HepG2 (cell line): ENCODE data around the gene PRUNE1. TPM values are rescaled to one million over a fixed set of nuclear protein-coding genes. Genes with fewer than 3 reads are reported as not detected.
A peak's percentile ranks its signal among the peaks of the same experiment; 100 is the strongest.

Experiments
- AKAP8 ChIP-seq: sonication (generic); formaldehyde crosslinking; IDR thresholded peaks from 2 replicates; pipeline ENCODE4 v1.5.1; 2020; ENCODE audit warnings: mild to moderate bottlenecking, missing genetic modification reagents
- CENPX ChIP-seq: sonication (generic); formaldehyde crosslinking; IDR thresholded peaks from 2 replicates; pipeline ENCODE4 v1.9.0; 2021; ENCODE audit warnings: mild to moderate bottlenecking, missing genetic modification reagents, moderate library complexity
- EP300 ChIP-seq, 3 experiments: sonication (generic) in 1 of 3; formaldehyde crosslinking in 1 of 3; IDR thresholded peaks; 2 replicates each; pipeline versions ENCODE4 v1.5.1 to v1.6.1; 2011 to 2020; ENCODE audit warnings: low read depth in 2 of 3, low read length in 2 of 3, borderline replicate concordance in 1 of 3, improper control_type of control experiment in 1 of 3, mild to moderate bottlenecking in 1 of 3, missing genetic modification reagents in 1 of 3, moderate library complexity in 1 of 3
- HINFP ChIP-seq: sonication (generic); formaldehyde crosslinking; IDR thresholded peaks from 2 replicates; pipeline ENCODE4 v1.4.0; 2020; ENCODE audit warnings: low read depth, mild to moderate bottlenecking, missing genetic modification reagents
- IRF9 ChIP-seq: sonication (generic); formaldehyde crosslinking; IDR thresholded peaks from 2 replicates; pipeline ENCODE4 v1.8.0; 2022; ENCODE audit warnings: missing genetic modification reagents, mild to moderate bottlenecking, borderline replicate concordance
- LRRFIP1 ChIP-seq: sonication (generic); formaldehyde crosslinking; conservative IDR thresholded peaks from 2 replicates; pipeline ENCODE4 v1.4.0; 2020; ENCODE audit warnings: missing genetic modification reagents
- NCOA1 ChIP-seq: sonication (generic); formaldehyde crosslinking; IDR thresholded peaks from 2 replicates; pipeline ENCODE4 v1.9.0; 2021; ENCODE audit warnings: missing genetic modification reagents
- PCBP2 ChIP-seq: fragments of 200-400 bp; formaldehyde crosslinking; optimal IDR thresholded peaks from 2 replicates; pipeline ENCODE3; 2018; ENCODE audit warnings: low read length, low read depth; ENCODE audit not compliant: poor library complexity, severe bottlenecking
- RFXANK ChIP-seq: IDR thresholded peaks from 2 replicates; pipeline ENCODE4 v1.6.1; 2016
- SMAD1 ChIP-seq: sonication (generic); formaldehyde crosslinking; IDR thresholded peaks from 2 replicates; pipeline ENCODE4 v1.4.0; 2020; ENCODE audit warnings: missing genetic modification reagents, low read depth, mild to moderate bottlenecking, borderline replicate concordance
- SMC3 ChIP-seq: IDR thresholded peaks from 2 replicates; pipeline ENCODE4 v1.6.1; 2011; ENCODE audit warnings: low read length, improper control_type of control experiment
- ZBTB4 ChIP-seq: sonication (generic); formaldehyde crosslinking; IDR thresholded peaks from 2 replicates; pipeline ENCODE4 v1.4.0; 2020; ENCODE audit warnings: missing genetic modification reagents, mild to moderate bottlenecking, borderline replicate concordance
- ZNF574 ChIP-seq: sonication (generic); formaldehyde crosslinking; IDR thresholded peaks from 2 replicates; pipeline ENCODE4 v1.4.0; 2020; ENCODE audit warnings: missing genetic modification reagents
- ZNF776 ChIP-seq: sonication (generic); formaldehyde crosslinking; IDR thresholded peaks from 2 replicates; pipeline ENCODE4 v1.4.0; 2020; ENCODE audit warnings: mild to moderate bottlenecking, missing genetic modification reagents
- polyA plus RNA-seq, 8 experiments: library from polyadenylated mRNA; depleted of rRNA in 3 of 8; stranded (reverse) in 7 of 8; unstranded in 1 of 8; fragments of >200 nt; fragmentation: Illumina TruSeq in 4 of 8; extraction: Trizol in 4 of 8; gene quantifications; 2 replicates each; pipeline versions ENCODE4 v1.2.1 to v1.2.3, GENCODE V29; 2011 to 2016; ENCODE audit warnings: low read depth in 4 of 8, missing spikeins in 1 of 8, mixed read lengths in 1 of 8; ENCODE audit not compliant: insufficient read depth in 1 of 8
- total RNA-seq, 5 experiments: library from RNA; depleted of rRNA; stranded (reverse); fragments of >200 nt; fragmentation: Illumina TruSeq; extraction: Trizol; gene quantifications; 2 replicates each; pipeline ENCODE4 v1.2.3, GENCODE V29; 2016; ENCODE audit warnings: low read depth in 1 of 5

Gene PRUNE1
- total and polyA plus RNA-seq, 2 of the 13 experiments (the other 11 are each of a cell fraction or from before 2014, with no cell fraction given), result 19.0 to 31.9 TPM

GRCh38 chr1:151006327-151007052 is 1.8 kb upstream of the PRUNE1 start, which contains the start of gene MINDY1 (continued):
- TF ChIP-seq SMAD1, result no peak
- TF ChIP-seq HINFP (CRISPR knock-in tag), result no peak
- no peak for TF ChIP-seq CENPX (CRISPR knock-in tag)
- no peak for TF ChIP-seq IRF9 (CRISPR knock-in tag)
- no peak for TF ChIP-seq NCOA1
- no peak for TF ChIP-seq LRRFIP1
- TF ChIP-seq RFXANK (CRISPR knock-in tag), result 0 out of 2 replicates have a peak, but pooled peaks have one; percentile 38
- no peak for TF ChIP-seq ZNF776
- TF ChIP-seq PCBP2, result no peak
- TF ChIP-seq ZBTB4, result no peak
- TF ChIP-seq SMC3, result peak; percentile 64
- 0 out of 2 replicates have a peak, but pooled peaks have one; percentile 46 for TF ChIP-seq ZNF574 (CRISPR knock-in tag)
- peak in 1 of 2 experiments; percentile 24; a peak in 1 of 4 replicates for TF ChIP-seq EP300 (IDR thresholded peaks at IDR 0.05; ENCODE audit: low read depth in 2 of 2, low read length in 2 of 2)
- TF ChIP-seq EP300 (CRISPR knock-in tag; IDR thresholded peaks at IDR 0.05; ENCODE audit: borderline replicate concordance), result no peak
- TF ChIP-seq AKAP8 (CRISPR knock-in tag), result no peak
